ENCODE results near the gene SLC29A3. TPM values are rescaled to one million over a fixed set of nuclear protein-coding genes. Genes with fewer than 3 reads are reported as not detected.
A peak's percentile ranks its signal among the peaks of the same experiment; 100 is the strongest.

The SLC29A3 gene
- total RNA-seq, 3 donors from 2014 or later (not counting 1 experiment from before 2014, with no cell fraction given): 4.0 to 6.6 (median 5.3) TPM

- intact Hi-C loops (cut with micrococcal nuclease): loop anchor here (2.0 kb wide), 1 partner anchor 57 kb away; the partner anchor contains the start of gene SLC29A3
- no peak for TF ChIP-seq CTCF (IDR thresholded peaks at IDR 0.05)
- 60% methylated on average over 3 of the region's 3 CpGs for WGBS (ENCODE audit: insufficient coverage)
- no peak for DNase-seq
- peaks cover 37% of the 10 kb centered on the region for H3K4me1 ChIP-seq (ENCODE audit: control insufficient read depth, insufficient read depth, low read length)
- Mint-ChIP-seq H3K27me3 (ENCODE audit: low read depth in 2 of 2) (peaks cover 2 to 7% of the 10 kb centered on the region in 2 donors), H3K36me3 (no peaks in the 10 kb centered on the region), H3K27ac (peak overlapping the region in 1 of 2 donors; percentile 53), H3K4me3 (peak overlapping the region; percentile 55), H3K4me1 (peaks cover 6% of the 10 kb centered on the region in 2 donors), H3K9me3 (no peaks in the 10 kb centered on the region)
- no peaks in the 10 kb centered on the region for H3K27me3 ChIP-seq (ENCODE audit: control insufficient read depth, insufficient read depth, low read length)
- no peak for ATAC-seq
- no peak overlapping the region for H3K4me3 ChIP-seq (ENCODE audit: low read length)
- H3K27ac ChIP-seq (ENCODE audit: low read length): no peak overlapping the region
- no peaks in the 10 kb centered on the region for H3K36me3 ChIP-seq (ENCODE audit: control insufficient read depth, insufficient read depth, low read length)
- H3K9me3 ChIP-seq (ENCODE audit: control insufficient read depth, insufficient read depth, low read length): no peaks in the 10 kb centered on the region
These were observed 56.9 kb downstream of the SLC29A3 start for GRCh38 chr10:71375952-71376351.

GRCh38 chr10:71378336-71379117 lies 59.5 kb downstream of the SLC29A3 start:
- DNase-seq (no peak), ATAC-seq (no peak)
- H3K9me3 ChIP-seq (ENCODE audit: control insufficient read depth, insufficient read depth, low read length): no peaks in the 10 kb centered on the region
- peaks cover 20% of the 10 kb centered on the region for H3K4me1 ChIP-seq (ENCODE audit: control insufficient read depth, insufficient read depth, low read length)
- intact Hi-C loops (cut with micrococcal nuclease): no loop called here
- H3K4me1 Mint-ChIP-seq: peaks cover 6% of the 10 kb centered on the region in 2 donors
- H3K27ac ChIP-seq (ENCODE audit: low read length): no peak overlapping the region
- H3K27me3 ChIP-seq (ENCODE audit: control insufficient read depth, insufficient read depth, low read length): no peaks in the 10 kb centered on the region
- 31% methylated on average over 6 of the region's 6 CpGs for WGBS (ENCODE audit: insufficient coverage)
- no peak overlapping the region for H3K4me3 ChIP-seq (ENCODE audit: low read length)
- no peak for TF ChIP-seq CTCF (IDR thresholded peaks at IDR 0.05)
- no peaks in the 10 kb centered on the region for H3K9me3 Mint-ChIP-seq
- H3K36me3 Mint-ChIP-seq: no peaks in the 10 kb centered on the region
- no peaks in the 10 kb centered on the region for H3K27me3 Mint-ChIP-seq (ENCODE audit: low read depth in 2 of 2)
- no peak overlapping the region for H3K27ac Mint-ChIP-seq
- H3K36me3 ChIP-seq (ENCODE audit: control insufficient read depth, insufficient read depth, low read length): no peaks in the 10 kb centered on the region
- H3K4me3 Mint-ChIP-seq: no peak overlapping the region

GRCh38 chr10:71379118-71379766 lies 60.2 kb downstream of the SLC29A3 start:
- Mint-ChIP-seq H3K27me3 (ENCODE audit: low read depth in 2 of 2) (no peaks in the 10 kb centered on the region), H3K36me3 (no peaks in the 10 kb centered on the region), H3K4me3 (no peak overlapping the region), H3K9me3 (no peaks in the 10 kb centered on the region), H3K4me1 (peaks cover 6 to 10% of the 10 kb centered on the region in 2 donors), H3K27ac (no peak overlapping the region)
- Histone ChIP-seq H3K4me3 (ENCODE audit: low read length) (no peak overlapping the region), H3K27me3 (ENCODE audit: control insufficient read depth, insufficient read depth, low read length) (no peaks in the 10 kb centered on the region), H3K4me1 (ENCODE audit: control insufficient read depth, insufficient read depth, low read length) (peaks cover 22% of the 10 kb centered on the region), H3K9me3 (ENCODE audit: control insufficient read depth, insufficient read depth, low read length) (no peaks in the 10 kb centered on the region), H3K36me3 (ENCODE audit: control insufficient read depth, insufficient read depth, low read length) (no peaks in the 10 kb centered on the region), H3K27ac (ENCODE audit: low read length) (no peak overlapping the region)
- intact Hi-C loops (cut with micrococcal nuclease): no loop called here
- 76% methylated on average over 3 of the region's 3 CpGs for WGBS (ENCODE audit: insufficient coverage)
- no peak for ATAC-seq
- TF ChIP-seq CTCF (IDR thresholded peaks at IDR 0.05): no peak
- DNase-seq: no peak

All from natural killer cell (primary cell).